GM21737 (cell line): ENCODE results near the gene SPIB.
"Not testable (repeated sequence)": the region's sequence is repeated elsewhere in the genome, so short reads cannot be mapped to it uniquely, and the experiment has no call there.

ENCODE experiments used
- ATAC-seq: cut with Tn5 transposase; IDR thresholded peaks from one replicate; pipeline ENCODE4 v1.9.1; 2021; ENCODE audit warnings: mild to moderate bottlenecking, moderate library complexity; ENCODE audit not compliant: unreplicated experiment

Gene SPIB

DNA sequence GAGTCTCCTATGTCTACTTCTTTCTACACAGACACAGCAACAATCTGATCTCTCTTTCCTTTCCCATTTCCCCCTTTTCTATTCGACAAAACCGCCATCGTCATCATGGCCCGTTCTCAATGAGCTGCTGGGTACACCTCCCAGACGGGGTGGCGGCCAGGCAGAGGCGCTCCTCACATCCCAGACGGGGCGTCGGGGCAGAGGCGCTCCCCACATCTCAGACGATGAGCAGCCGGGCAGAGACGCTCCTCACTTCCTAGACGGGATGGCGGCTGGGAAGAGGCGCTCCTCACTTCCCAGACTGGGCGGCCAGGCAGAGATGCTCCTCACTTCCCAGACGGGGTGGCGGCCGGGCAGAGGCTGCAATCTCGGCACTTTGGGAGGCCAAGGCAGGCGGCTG, 27.8 kb upstream of the SPIB start:
- ATAC-seq = not testable (repeated sequence)

DNA sequence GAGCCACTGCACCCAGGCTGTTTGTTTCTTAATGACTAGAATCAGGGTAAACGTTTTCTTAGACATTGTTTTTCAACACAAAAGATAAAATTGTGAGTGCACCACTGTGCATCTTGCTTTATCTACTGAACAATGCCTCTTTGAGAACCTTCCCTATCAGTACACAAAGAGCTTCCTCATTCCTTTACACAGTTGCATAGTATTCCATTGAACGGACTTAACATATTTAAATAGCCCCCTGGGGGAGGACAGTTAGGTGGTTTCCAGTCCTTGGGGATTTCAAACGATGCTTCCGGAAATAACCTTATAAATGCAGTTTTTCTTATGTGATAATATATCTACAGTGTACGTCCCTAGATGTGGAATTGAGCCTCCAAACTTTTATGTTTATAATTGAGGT, 26.0 kb upstream of the SPIB start:
- no peak for ATAC-seq

DNA sequence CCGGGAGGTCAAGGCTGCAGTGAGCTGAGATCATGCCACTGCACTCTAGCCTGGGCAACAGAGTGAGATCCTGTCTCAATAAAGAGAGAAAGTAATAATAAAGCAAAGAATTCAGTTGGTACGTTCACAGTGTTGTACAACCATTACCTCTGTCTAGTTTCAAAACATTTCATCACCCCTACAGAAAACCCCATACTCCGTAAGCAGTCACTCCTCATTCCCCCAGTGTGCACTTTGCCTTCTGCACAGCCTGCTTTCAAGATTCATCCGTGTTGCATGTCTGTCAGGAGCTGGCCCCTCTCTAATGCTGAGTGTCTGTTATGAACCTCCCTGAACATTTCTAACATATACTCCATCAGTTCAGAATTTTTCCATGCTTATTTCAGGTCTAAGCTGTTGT, 25.1 kb upstream of the SPIB start:
- ATAC-seq = no peak

DNA sequence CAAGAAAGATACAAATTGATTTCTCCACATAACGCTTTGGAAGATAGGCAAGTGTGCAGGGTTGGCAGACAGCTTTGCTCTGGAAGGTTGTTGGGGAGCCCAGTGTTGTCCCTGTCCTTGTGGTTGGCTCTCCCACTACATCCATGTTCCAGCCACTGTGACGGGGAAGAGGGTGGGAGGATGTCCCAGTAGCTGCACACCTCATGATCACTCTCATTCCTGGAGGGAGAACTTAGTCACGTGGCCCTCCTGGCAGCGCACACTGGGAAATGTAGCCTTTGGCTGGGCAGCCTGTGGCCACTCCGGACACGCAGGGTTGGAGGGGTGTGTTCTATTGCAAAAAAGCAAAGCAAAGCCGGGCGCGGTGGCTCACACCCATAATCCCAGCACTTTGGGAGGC, 24.7 kb upstream of the SPIB start:
- no peak for ATAC-seq

DNA sequence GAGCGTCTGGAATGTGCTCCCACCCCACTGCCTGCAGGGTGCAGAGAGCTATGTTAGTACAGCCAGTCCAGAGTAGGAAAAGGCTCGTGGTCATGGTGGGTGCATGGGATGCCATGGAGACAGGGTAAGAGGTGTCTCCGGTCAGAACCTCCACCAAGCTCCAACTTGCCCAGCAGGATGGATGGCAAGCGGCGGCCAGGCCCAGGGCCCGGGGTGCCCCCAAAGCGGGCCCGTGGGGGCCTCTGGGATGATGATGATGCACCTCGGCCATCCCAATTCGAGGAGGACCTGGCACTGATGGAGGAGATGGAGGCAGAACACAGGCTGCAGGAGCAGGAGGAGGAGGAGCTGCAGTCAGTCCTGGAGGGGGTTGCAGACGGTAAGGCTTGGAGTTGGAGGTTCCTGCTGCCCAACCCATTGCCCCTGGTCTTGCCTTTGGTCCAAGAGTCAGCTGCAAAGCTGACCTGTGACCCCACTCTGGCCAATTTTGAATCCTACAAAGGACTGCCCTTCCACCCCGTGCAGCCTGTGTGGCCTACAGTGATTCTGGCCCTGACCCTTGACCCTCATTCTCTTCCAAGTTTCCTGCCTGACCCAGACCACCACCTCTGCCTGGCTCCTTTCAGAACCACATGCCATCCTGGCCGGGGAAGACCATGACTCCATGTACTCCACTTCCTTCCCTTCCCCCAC, 19.9 kb upstream of the SPIB start:
- ATAC-seq = no peak

DNA sequence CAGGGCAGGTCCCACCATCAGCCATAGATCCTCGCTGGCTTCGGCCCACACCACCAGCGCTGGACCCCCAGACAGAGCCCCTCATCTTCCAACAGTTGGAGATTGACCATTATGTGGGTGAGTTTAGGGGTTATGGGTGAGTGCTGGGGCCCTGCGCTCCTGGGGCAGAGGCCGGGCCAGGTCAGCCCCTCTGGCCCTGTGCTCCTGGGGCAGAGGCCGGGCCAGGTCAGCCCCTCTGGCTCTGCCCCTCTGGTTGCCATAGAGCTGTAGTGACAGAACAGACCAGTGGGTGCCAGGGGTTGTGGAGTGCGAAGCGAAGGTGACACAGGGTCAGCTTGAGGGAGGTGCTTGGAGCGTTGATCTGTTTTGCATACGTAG, 19.4 kb upstream of the SPIB start:
- no peak for ATAC-seq

DNA sequence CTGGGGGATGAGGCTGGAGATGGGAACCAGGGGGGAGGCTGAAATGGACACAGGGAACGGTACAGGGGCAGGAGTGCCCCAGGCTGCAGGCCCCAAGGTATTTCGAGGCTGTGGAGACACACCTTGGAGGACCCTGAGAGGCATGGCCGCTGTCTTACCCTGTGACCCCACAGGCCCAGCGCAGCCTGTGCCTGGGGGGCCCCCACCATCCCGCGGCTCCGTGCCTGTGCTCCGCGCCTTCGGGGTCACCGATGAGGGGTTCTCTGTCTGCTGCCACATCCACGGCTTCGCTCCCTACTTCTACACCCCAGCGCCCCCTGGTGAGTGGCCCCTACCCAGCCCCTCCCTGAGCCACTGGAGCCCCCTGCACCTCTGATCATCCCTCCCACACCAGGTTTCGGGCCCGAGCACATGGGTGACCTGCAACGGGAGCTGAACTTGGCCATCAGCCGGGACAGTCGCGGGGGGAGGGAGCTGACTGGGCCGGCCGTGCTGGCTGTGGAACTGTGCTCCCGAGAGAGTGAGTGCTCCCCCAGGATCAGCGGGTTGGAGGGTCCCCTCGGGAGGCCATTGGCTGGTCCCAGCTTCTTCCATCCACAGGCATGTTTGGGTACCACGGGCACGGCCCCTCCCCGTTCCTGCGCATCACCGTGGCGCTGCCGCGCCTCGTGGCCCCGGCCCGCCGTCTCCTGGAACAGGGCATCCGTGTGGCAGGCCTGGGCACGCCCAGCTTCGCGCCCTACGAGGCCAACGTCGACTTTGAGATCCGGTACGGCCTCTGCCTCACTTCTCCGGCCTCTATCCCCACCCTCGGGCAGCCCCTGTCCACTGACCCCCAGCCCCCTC, 16.9 kb upstream of the SPIB start:
- ATAC-seq = no peak

DNA sequence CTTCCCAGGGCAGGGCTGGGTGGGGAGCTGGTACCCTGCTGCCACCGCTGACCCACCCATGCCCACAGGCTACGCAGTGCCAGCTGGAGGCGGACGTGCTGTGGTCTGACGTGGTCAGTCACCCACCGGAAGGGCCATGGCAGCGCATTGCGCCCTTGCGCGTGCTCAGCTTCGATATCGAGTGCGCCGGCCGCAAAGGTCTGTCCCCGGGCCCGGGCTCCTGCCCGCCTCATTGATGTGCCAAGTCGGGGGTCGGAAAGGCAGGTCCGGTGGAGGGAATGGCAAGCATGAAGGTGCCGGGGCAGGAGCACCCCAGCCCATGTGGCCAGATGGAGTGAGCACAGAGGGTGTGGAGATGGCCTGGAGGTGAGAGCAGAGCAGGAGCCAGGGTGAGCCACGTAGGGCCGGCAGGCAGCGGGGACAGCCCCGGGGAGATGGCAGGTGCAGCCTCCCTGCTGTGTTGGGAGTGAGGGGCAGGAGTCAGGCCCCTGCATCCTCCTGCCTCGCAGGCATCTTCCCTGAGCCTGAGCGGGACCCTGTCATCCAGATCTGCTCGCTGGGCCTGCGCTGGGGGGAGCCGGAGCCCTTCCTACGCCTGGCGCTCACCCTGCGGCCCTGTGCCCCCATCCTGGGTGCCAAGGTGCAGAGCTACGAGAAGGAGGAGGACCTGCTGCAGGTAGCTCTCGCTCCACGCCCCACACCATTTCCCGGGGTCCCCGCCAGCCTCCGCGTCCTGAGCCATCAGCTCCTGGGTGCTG, 16.0 kb upstream of the SPIB start:
- no peak for ATAC-seq

DNA sequence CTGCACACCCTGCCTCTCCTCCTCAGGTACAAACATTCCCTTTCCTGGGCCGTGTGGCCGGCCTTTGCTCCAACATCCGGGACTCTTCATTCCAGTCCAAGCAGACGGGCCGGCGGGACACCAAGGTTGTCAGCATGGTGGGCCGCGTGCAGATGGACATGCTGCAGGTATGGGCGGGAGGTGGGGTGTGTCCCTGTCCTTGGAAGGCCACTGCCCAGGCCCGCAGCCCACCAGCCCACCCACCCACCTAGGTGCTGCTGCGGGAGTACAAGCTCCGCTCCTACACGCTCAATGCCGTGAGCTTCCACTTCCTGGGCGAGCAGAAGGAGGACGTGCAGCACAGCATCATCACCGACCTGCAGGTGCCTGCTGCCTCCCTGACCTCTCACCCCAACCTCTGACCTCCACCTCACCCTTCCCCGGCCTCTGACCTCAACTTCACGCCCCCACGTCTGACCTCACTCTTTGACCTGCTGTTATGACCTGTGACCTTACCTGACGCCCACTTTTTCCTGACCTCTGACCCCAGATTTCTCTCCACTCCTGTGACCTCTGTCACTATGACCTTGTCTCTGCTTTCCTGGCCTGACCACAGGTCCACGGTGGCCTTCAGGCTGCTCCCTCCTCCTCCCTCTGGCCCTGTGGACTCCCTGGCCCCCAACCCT, 12.4 kb upstream of the SPIB start:
- ATAC-seq = no peak

DNA sequence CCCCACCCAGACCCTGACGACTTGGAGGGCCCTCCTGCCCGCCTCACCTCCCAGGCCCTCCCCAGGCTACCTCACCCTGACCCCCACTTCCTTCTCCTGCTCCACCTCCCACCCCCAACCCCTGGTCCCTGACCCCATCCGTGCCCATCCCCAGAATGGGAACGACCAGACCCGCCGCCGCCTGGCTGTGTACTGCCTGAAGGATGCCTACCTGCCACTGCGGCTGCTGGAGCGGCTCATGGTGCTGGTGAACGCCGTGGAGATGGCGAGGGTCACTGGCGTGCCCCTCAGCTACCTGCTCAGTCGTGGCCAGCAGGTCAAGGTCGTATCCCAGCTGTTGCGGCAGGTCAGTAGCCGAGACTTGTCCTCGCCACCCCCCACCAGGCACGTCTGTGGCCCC, 11.9 kb upstream of the SPIB start:
- no peak for ATAC-seq

DNA sequence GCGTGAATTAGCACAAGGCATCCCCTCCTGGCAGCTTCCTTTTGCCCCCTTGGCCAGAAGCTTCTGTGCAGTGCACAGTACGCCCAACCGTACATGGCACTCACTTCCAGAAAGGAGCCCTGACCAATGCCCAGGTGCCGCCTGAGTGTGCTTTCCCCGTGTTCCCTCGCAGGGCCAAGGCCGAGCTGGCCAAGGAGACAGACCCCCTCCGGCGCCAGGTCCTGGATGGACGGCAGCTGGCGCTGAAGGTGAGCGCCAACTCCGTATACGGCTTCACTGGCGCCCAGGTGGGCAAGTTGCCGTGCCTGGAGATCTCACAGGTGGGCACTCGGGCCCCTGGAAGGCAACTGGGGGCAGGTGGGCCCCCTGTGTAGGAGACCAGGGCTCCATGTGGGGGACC, 9.4 kb upstream of the SPIB start:
- ATAC-seq = no peak

DNA sequence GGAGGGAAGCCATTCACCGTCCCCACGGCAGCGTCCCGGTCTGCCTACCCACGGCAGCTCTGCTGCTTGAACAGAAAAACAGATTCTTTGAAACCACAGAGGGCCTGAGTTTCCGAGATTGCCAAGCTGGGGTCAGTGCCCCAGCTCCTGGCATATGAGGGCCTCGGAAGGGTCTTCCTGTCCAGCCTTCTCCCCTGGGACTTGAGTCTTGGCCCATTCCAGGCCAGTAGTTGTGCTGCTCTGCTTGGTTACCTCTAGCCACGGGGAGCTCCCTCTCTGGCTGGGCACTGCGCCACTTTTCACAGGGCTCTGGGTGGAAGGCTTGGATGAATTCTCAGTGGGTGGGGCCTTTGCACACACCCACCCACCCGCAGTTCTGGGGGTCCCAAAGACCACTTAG, 8.6 kb upstream of the SPIB start:
- ATAC-seq = no peak

DNA sequence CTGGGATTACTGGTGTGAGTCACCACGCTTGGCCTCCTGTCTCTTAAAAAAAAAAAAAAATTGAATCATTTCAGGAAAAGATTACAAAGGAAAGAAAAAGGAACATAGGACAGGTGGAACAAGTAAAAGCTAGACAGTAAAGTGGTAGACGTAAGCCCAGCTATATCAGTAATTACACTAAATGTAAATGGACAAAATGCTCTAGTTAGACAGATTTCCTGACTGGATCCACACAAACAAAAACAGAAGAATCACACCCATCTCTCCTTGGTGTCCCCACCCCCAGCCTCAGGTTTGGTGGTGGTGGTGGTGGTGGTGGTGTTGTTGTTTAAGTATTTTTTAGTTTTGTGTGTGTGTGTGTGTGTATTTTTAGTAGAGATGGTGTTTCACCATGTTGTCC, 6.3 kb upstream of the SPIB start:
- ATAC-seq = no peak

DNA sequence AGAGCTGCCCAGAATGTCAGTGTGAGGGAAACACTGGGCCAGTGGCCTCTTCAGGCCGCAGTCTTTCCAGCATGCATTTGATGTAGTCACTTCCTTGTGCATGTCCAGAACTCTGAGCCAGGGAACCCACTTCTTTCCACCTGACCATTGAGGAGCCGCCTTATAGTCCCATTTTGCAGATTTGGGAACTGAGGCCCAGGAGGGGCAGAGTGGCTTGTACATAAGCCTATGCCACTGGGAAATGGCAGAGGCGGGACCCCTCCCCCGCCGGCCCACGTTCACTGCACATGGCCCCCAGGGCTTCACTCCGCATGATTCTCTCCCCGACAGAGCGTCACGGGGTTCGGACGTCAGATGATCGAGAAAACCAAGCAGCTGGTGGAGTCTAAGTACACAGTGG, 5.6 kb upstream of the SPIB start:
- ATAC-seq = no peak

DNA sequence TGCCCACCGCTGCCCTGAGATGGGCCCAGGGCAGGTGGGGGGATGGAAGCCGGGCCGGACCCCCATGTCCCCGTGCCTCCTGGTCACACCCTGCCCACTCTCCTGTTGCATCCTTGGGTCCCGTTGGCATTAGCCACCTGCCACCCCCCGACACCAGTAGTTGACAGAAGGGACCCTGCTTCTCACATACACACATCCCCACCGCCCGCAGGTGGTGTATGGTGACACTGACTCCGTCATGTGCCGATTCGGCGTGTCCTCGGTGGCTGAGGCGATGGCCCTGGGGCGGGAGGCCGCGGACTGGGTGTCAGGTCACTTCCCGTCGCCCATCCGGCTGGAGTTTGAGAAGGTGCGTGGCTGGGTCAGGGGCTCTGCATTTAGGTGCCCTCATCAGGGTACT, 5.2 kb upstream of the SPIB start:
- ATAC-seq = no peak

DNA sequence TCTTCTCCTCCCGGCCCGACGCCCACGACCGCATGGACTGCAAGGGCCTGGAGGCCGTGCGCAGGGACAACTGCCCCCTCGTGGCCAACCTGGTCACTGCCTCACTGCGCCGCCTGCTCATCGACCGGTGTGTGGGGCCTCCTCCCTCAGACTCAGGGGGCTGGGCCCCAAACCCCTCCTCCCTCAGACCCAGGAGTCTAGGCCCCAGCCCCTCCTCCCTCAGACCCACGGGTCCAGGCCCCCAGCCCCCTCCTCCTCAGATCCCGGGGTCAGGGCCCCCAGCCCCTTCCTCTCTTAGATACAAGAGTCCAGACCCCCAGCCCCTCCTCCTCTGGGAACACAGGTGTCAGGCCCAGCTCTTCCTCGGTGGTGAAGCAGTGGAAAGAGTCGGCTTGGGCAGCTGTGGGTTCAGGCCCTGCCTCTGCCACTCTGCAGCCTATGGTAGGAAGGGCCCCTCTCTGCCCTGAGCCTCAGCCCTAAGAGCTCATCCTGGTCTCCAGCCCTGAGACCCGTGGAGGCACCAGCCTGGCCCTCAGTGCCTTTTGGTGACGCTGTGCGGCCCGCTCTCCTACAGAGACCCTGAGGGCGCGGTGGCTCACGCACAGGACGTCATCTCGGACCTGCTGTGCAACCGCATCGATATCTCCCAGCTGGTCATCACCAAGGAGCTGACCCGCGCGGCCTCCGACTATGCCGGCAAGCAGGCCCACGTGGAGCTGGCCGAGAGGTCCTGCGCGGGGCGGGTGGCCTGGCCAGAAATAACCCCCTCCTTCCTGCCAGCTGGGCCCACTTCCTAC, 3.7 kb upstream of the SPIB start:
- peak; percentile 5 for ATAC-seq

DNA sequence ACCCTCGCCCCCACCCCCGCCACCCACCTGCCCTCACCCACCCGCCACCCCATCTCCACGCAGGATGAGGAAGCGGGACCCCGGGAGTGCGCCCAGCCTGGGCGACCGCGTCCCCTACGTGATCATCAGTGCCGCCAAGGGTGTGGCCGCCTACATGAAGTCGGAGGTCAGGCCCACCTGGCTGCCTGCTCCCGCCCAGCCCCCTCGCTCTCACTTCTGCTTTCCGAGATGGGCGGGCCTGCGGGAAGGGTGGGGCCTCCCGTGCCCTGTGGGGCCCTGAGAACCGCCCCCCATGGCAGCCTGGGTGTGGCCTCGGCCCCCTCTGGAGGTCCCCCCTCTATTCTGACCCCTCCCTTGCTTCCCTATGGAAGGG, 3.1 kb upstream of the SPIB start:
- ATAC-seq = peak; percentile 49

DNA sequence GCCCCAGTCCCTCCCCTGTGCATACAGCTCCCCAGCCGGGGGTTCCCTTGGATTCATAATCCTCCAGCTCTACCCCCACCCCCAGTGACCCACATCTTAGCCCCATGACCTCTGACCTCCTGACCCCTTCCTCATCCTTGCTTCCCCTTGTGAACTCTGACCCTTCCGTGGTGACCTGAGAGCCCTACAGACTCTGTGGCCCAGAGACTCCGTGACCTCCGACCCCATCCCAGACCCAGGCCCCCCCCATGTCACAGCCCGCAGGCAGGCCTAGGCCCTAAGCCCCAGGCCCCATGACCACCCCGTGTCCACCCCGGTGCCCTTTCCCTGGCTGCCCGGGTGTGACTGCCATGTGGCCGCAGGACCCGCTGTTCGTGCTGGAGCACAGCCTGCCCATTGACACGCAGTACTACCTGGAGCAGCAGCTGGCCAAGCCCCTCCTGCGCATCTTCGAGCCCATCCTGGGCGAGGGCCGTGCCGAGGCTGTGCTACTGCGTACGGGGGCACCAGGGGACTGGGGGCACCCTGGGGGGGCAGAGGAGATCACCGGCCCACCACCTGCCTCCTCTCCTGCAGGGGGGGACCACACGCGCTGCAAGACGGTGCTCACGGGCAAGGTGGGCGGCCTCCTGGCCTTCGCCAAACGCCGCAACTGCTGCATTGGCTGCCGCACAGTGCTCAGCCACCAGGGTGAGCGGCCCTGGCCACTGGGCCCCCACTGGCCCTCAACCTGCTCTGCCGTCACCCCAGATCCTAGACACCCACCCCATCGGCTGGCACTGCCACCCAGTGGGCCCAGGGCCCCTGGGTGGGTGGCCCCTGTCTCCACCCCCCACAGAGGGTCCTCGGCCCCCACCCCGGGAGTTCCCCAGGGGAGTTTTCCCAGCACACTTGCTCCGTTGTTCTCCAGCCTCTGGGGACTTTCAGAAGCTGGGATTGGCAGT, 2.4 kb upstream of the SPIB start:
- ATAC-seq = no peak
